Neural progenitor cell (in vitro differentiated cells): ENCODE results near the gene SMARCC1. TPM values are rescaled to one million over a fixed set of nuclear protein-coding genes. Genes with fewer than 3 reads are reported as not detected.

Experiments used
- DNase-seq: peaks from one replicate; pipeline ENCODE4 v3.0.0-alpha.2; 2016; ENCODE audit warnings: low spot score
- H2AFZ ChIP-seq: fragments of 200-600 bp; sonication (generic); replicated peaks from 2 replicates; pipeline ENCODE4 v1.6.1; 2016; ENCODE audit warnings: antibody characterized with exemption
- H3F3A ChIP-seq: fragments of 200-600 bp; sonication (generic); 2 replicates; pipeline ENCODE4 v1.6.1; 2016; ENCODE audit warnings: antibody characterized with exemption, low read depth
- H3K27ac ChIP-seq: fragments of 200-600 bp; sonication (generic); 2 replicates; pipeline ENCODE4 v1.5.1; 2016; ENCODE audit warnings: mild to moderate bottlenecking
- H3K27me3 ChIP-seq: fragments of 200-600 bp; sonication (generic); 2 replicates; pipeline ENCODE4 v1.6.1; 2016; ENCODE audit warnings: mild to moderate bottlenecking, moderate library complexity
- H3K36me3 ChIP-seq: fragments of 200-600 bp; sonication (generic); 2 replicates; pipeline ENCODE4 v1.5.1; 2016
- H3K4me1 ChIP-seq: fragments of 200-600 bp; sonication (generic); 2 replicates; pipeline ENCODE4 v1.6.1; 2016; ENCODE audit warnings: mixed run types
- H3K4me2 ChIP-seq: fragments of 200-600 bp; sonication (generic); 2 replicates; pipeline ENCODE4 v1.6.1; 2016
- H3K4me3 ChIP-seq: fragments of 200-600 bp; sonication (generic); 2 replicates; pipeline ENCODE4 v1.5.1; 2016
- H3K79me2 ChIP-seq: fragments of 200-600 bp; sonication (generic); 2 replicates; pipeline ENCODE4 v1.6.1; 2016; ENCODE audit warnings: low read depth
- H3K9ac ChIP-seq: fragments of 200-600 bp; sonication (generic); 2 replicates; pipeline ENCODE4 v1.6.1; 2016
- H3K9me3 ChIP-seq: fragments of 200-600 bp; sonication (generic); 2 replicates; pipeline ENCODE4 v1.5.1; 2016; ENCODE audit warnings: low read depth
- H4K20me1 ChIP-seq: fragments of 200-600 bp; sonication (generic); 2 replicates; pipeline ENCODE4 v1.6.1; 2016; ENCODE audit warnings: low read depth
- H3K27ac Mint-ChIP-seq: 3 replicates; pipeline ENCODE4 v1.8.0; 2021; ENCODE audit warnings: mixed read lengths
- H3K27me3 Mint-ChIP-seq: 2 replicates; pipeline ENCODE4 v1.8.0; 2022; ENCODE audit warnings: low read depth, mild to moderate bottlenecking, inconsistent platforms, moderate library complexity, mixed read lengths; ENCODE audit not compliant: insufficient read depth
- H3K36me3 Mint-ChIP-seq: 3 replicates; pipeline ENCODE4 v1.8.0; 2021; ENCODE audit warnings: mixed read lengths
- H3K4me1 Mint-ChIP-seq: 3 replicates; pipeline ENCODE4 v1.8.0; 2021; ENCODE audit warnings: mixed read lengths
- H3K4me3 Mint-ChIP-seq: 3 replicates; pipeline ENCODE4 v1.8.0; 2021; ENCODE audit warnings: mild to moderate bottlenecking, moderate library complexity, mixed read lengths
- H3K9me3 Mint-ChIP-seq: 3 replicates; pipeline ENCODE4 v1.8.0; 2020; ENCODE audit warnings: mixed read lengths
- EZH2 ChIP-seq: fragments of 200-600 bp; sonication (generic); IDR thresholded peaks from 2 replicates; pipeline ENCODE4 v1.6.1; 2017; ENCODE audit warnings: antibody characterized with exemption, mild to moderate bottlenecking, moderate library complexity
- EZH2phosphoT487 ChIP-seq: fragments of 200-600 bp; sonication (generic); IDR thresholded peaks from 2 replicates; pipeline ENCODE4 v1.6.1; 2017; ENCODE audit warnings: antibody characterized with exemption
- total RNA-seq: library from RNA; depleted of rRNA; stranded (reverse); fragments of >200 nt; gene quantifications from 2 replicates; pipeline ENCODE4 v1.2.3, GENCODE V29; 2015; ENCODE audit warnings: low replicate concordance
- TF ChIP-seq, protein P1 (sequence below): fragments of 200-600 bp; sonication (generic); IDR thresholded peaks from 2 replicates; pipeline ENCODE4 v1.5.1; 2017; ENCODE audit warnings: antibody characterized with exemption, mild to moderate bottlenecking

The SMARCC1 gene
- total RNA-seq, 1 donor from 2014 or later: 175 TPM

GRCh38 chr3:47711596-47711995 lies 70.1 kb downstream of the SMARCC1 start:
- no peak overlapping the region for H3K27ac Mint-ChIP-seq
- H3K9me3 Mint-ChIP-seq: no peaks in the 10 kb centered on the region
- H3K36me3 Mint-ChIP-seq: peaks cover 54% of the 10 kb centered on the region
- H3K9ac ChIP-seq: no peak overlapping the region
- peaks cover 27% of the 10 kb centered on the region for H3K36me3 ChIP-seq
- DNase-seq: no peak
- H3K27me3 Mint-ChIP-seq: no peaks in the 10 kb centered on the region
- H3K4me3 Mint-ChIP-seq: no peak overlapping the region
- H3K4me2 ChIP-seq: no peak overlapping the region
- H3K4me3 ChIP-seq: no peak overlapping the region
- no peaks in the 10 kb centered on the region for H3K27me3 ChIP-seq
- no peak overlapping the region for H3K27ac ChIP-seq
- no peak overlapping the region for H2AFZ ChIP-seq
- H3K9me3 ChIP-seq: no peaks in the 10 kb centered on the region
- peaks cover 31% of the 10 kb centered on the region for H4K20me1 ChIP-seq
- H3K4me1 Mint-ChIP-seq: no peaks in the 10 kb centered on the region
- H3K4me1 ChIP-seq: no peaks in the 10 kb centered on the region
- TF ChIP-seq, protein P1, sequence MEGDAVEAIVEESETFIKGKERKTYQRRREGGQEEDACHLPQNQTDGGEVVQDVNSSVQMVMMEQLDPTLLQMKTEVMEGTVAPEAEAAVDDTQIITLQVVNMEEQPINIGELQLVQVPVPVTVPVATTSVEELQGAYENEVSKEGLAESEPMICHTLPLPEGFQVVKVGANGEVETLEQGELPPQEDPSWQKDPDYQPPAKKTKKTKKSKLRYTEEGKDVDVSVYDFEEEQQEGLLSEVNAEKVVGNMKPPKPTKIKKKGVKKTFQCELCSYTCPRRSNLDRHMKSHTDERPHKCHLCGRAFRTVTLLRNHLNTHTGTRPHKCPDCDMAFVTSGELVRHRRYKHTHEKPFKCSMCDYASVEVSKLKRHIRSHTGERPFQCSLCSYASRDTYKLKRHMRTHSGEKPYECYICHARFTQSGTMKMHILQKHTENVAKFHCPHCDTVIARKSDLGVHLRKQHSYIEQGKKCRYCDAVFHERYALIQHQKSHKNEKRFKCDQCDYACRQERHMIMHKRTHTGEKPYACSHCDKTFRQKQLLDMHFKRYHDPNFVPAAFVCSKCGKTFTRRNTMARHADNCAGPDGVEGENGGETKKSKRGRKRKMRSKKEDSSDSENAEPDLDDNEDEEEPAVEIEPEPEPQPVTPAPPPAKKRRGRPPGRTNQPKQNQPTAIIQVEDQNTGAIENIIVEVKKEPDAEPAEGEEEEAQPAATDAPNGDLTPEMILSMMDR: no peak
- TF ChIP-seq EZH2phosphoT487 (no peak), EZH2 (no peak)
- H3F3A ChIP-seq: peaks cover 24% of the 10 kb centered on the region
- H3K79me2 ChIP-seq: peaks cover 83% of the 10 kb centered on the region

DNA sequence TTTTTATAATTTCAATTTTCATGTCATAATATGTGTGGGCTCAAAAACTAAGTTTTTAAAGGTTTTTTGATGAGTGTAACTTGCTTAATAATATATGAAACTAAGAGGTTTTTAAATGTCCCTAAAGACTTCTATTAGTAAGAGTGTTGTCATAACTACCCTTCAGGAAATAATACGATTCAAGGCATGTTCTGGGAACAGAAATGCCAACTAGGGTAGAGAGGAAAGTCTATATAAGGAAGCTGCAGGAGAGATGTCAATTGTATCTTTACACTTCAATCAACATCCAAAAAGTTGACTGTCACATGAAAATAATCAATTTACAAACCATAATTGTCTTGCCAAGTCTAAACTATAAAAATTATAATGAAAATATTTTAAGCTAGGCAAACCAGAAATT lies 76.3 kb downstream of the SMARCC1 start:
- Mint-ChIP-seq H3K9me3 (no peaks in the 10 kb centered on the region), H3K36me3 (peaks cover 43% of the 10 kb centered on the region), H3K4me1 (no peaks in the 10 kb centered on the region), H3K27me3 (no peaks in the 10 kb centered on the region), H3K27ac (no peak overlapping the region), H3K4me3 (no peak overlapping the region)
- H4K20me1 ChIP-seq: peaks cover 31% of the 10 kb centered on the region
- no peak overlapping the region for H2AFZ ChIP-seq
- DNase-seq: no peak
- H3K79me2 ChIP-seq: peaks cover 52% of the 10 kb centered on the region
- H3K4me3 ChIP-seq: no peak overlapping the region
- H3K36me3 ChIP-seq: peaks cover 51% of the 10 kb centered on the region
- H3K4me1 ChIP-seq: no peaks in the 10 kb centered on the region
- peaks cover 24% of the 10 kb centered on the region for H3F3A ChIP-seq
- no peak overlapping the region for H3K27ac ChIP-seq
- H3K9me3 ChIP-seq: no peaks in the 10 kb centered on the region
- TF ChIP-seq EZH2: no peak
- TF ChIP-seq, protein P1: no peak
- TF ChIP-seq EZH2phosphoT487: no peak
- H3K4me2 ChIP-seq: no peak overlapping the region
- no peaks in the 10 kb centered on the region for H3K27me3 ChIP-seq
- no peak overlapping the region for H3K9ac ChIP-seq

DNA sequence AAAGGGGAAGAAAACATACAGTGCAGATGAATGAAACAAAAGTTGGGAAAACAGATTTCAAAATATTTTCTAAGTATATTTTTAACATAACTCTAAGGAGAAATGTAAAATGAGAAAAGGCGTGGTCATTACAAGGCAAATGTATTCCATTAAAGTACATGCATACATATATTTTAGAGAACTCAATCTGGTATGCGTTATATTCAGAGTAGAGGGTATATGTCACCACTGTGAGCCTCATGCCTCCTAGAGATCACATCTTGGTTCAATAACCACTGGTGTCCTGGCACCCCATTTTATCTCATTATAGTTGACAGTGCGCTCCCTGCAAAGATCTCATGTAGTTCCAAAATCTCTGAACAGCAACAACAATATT lies 77.5 kb downstream of the SMARCC1 start:
- H3K9ac ChIP-seq: no peak overlapping the region
- peaks cover 31% of the 10 kb centered on the region for H4K20me1 ChIP-seq
- H3K36me3 Mint-ChIP-seq: peaks cover 42% of the 10 kb centered on the region
- peaks cover 27% of the 10 kb centered on the region for H3F3A ChIP-seq
- no peaks in the 10 kb centered on the region for H3K4me1 Mint-ChIP-seq
- no peak overlapping the region for H3K4me3 Mint-ChIP-seq
- no peak overlapping the region for H3K27ac ChIP-seq
- peaks cover 58% of the 10 kb centered on the region for H3K36me3 ChIP-seq
- H3K9me3 ChIP-seq: no peaks in the 10 kb centered on the region
- H3K4me3 ChIP-seq: no peak overlapping the region
- no peaks in the 10 kb centered on the region for H3K9me3 Mint-ChIP-seq
- no peak for DNase-seq
- H3K27me3 ChIP-seq: no peaks in the 10 kb centered on the region
- H3K27me3 Mint-ChIP-seq: no peaks in the 10 kb centered on the region
- no peaks in the 10 kb centered on the region for H3K4me1 ChIP-seq
- peaks cover 48% of the 10 kb centered on the region for H3K79me2 ChIP-seq
- H2AFZ ChIP-seq: no peak overlapping the region
- no peak overlapping the region for H3K4me2 ChIP-seq
- H3K27ac Mint-ChIP-seq: peak overlapping the region; percentile 1
- TF ChIP-seq EZH2phosphoT487 (no peak), EZH2 (no peak)
- TF ChIP-seq, protein P1: no peak
